ENCODE data around the gene CIPC.

The CIPC gene

DNA sequence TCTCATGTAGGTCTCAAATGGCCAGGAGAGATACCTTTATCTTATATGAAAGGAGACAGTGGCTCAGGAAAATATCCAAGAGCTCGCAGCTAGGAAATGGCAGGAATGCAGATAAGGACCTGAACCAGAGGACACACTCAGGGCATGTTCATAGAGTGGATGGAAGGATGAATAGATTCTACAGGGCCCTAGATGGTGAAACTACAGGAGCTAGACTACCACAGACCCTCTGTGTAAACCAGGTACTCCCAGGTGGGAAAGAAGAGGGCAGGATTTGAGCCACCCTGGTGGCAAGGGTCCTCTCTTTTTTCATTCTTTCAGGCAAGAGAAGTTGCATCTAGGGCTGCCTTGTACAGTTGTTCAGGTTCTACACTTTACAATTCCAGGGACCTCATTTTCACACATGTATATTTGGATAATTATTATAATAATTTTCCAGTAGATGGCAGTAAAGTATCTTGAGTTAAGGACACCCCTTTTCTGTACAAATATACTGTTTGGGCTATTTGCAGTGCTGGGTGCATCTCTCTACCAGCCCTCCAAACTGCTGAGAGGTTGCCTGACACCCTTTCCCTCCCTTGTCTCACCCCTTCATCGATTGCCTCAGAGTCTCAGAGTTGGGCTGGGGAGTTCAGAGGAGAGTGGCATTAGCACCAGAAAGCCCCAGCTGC, 54.0 kb downstream of the CIPC start:
- no peak for DNase-seq (ENCODE audit: low read depth in 2 of 2)

DNA sequence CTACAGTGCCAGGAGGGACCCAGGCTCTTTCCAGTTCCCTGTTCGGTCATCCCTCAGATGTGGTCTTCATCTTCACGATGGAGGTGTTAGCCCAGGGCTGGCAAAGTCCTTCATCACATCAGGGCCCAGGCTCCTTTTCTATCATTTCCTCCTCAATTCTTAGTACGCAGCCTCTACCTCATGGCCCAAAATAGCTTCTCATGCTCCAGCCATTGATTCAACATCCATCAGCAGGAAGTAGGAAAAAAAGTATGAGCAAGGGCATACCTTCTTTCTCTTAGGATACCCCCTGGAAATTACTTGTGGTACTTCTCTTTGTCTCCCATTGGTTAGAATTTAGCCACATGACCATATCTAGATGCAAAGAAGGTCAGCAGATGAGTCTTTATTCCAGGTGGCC, 55.7 kb downstream of the CIPC start:
- no peak for DNase-seq (ENCODE audit: low read depth in 2 of 2)

- no peak for DNase-seq (ENCODE audit: low read depth in 2 of 2)
These were observed 56.4 kb downstream of the CIPC start for GRCh38 chr14:77154421-77154820.

- DNase-seq (ENCODE audit: low read depth in 2 of 2): no peak
These were observed 57.0 kb downstream of the CIPC start for GRCh38 chr14:77155083-77155482.

DNA sequence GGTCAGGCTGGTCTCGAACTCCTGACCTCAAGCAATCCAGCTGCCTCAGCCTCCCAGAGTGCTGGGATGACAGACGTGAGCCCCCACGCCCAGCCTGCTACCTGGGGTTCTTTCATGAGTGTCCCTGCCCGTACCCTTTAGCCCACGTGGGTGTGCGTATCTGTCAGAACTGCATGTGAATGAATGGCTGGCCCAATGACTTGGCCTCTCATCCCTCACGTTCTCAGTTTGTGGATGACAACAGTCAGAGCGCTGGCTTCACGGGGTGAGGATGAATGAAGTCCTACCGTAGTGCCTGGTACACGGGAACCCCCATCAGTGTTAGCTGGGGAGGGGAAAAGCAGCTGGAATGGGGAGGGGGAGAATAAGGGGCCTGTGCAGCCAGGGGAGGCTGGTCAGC, 59.7 kb downstream of the CIPC start:
- DNase-seq (ENCODE audit: low read depth in 2 of 2): no peak

GRCh38 chr14:77158175-77158881, 60.3 kb downstream of the CIPC start:
- no peak for DNase-seq (ENCODE audit: low read depth in 2 of 2)

- DNase-seq (ENCODE audit: low read depth in 2 of 2): no peak
These were observed 60.8 kb downstream of the CIPC start for GRCh38 chr14:77158882-77159255.

- no peak for DNase-seq (ENCODE audit: low read depth in 2 of 2)
These were observed 63.0 kb downstream of the CIPC start for GRCh38 chr14:77161011-77161410.

Measured in stimulated activated CD8-positive, alpha-beta memory T cell treated with anti-CD3 and anti-CD28 coated beads, Interleukin-15, amount 100 ng/mL, for 48 hours (primary cell).